Endometrial microvascular endothelial cells (primary cell): ENCODE results near the gene EYS. TPM values are rescaled to one million over a fixed set of nuclear protein-coding genes. Genes with fewer than 3 reads are reported as not detected.
"Not testable (repeated sequence)": the region's sequence is repeated elsewhere in the genome, so short reads cannot be mapped to it uniquely, and the experiment has no call there.

Experiments used
- in situ Hi-C: cut with HindIII; loops from 2 replicates; pipeline ENCODE4 v1.10.0; 2017; ENCODE audit warnings: low sequenced_read_pairs, low pct_unique_long_range_greater_than_20kb; ENCODE audit errors: inconsistent ontology term
- total RNA-seq: library from RNA; depleted of rRNA; stranded (reverse); fragments of >200 nt; gene quantifications from one replicate; pipeline ENCODE4 v1.2.3, GENCODE V29; 2015; ENCODE audit errors: inconsistent ontology term

The EYS gene
- total RNA-seq, 1 donor from 2014 or later = not detected

GRCh38 chr6:64266351-64266821, 1440.6 kb downstream of the EYS start:
- in situ Hi-C loops = no loop called here

- in situ Hi-C loops = no loop called here
Measured at GRCh38 chr6:64263778-64264177, 1443.2 kb downstream of the EYS start.

- in situ Hi-C loops = no loop called here
Measured at GRCh38 chr6:64259372-64259771, 1447.7 kb downstream of the EYS start.

GRCh38 chr6:64258752-64259151, 1448.3 kb downstream of the EYS start:
- in situ Hi-C loops = no loop called here

- in situ Hi-C loops = no loop called here
Measured at GRCh38 chr6:64258302-64258701, 1448.7 kb downstream of the EYS start.

GRCh38 chr6:64257586-64257985, 1449.4 kb downstream of the EYS start:
- in situ Hi-C loops = no loop called here

- in situ Hi-C loops = no loop called here
Measured at GRCh38 chr6:64256483-64256882, 1450.5 kb downstream of the EYS start.

GRCh38 chr6:64255000-64255399, 1452.0 kb downstream of the EYS start:
- in situ Hi-C loops = no loop called here

GRCh38 chr6:64254558-64254957, 1452.5 kb downstream of the EYS start:
- in situ Hi-C loops = no loop called here

- in situ Hi-C loops = no loop called here
Measured at GRCh38 chr6:64252256-64252655, 1454.8 kb downstream of the EYS start.

GRCh38 chr6:64250126-64250525, 1456.9 kb downstream of the EYS start:
- in situ Hi-C loops = no loop called here

- in situ Hi-C loops = no loop called here
Measured at GRCh38 chr6:64249115-64249514, 1457.9 kb downstream of the EYS start.

GRCh38 chr6:64243618-64244017, 1463.4 kb downstream of the EYS start:
- in situ Hi-C loops = no loop called here

- in situ Hi-C loops = not testable (repeated sequence)
Measured at GRCh38 chr6:64238908-64239307, 1468.1 kb downstream of the EYS start.

- in situ Hi-C loops = no loop called here
Measured at GRCh38 chr6:64238071-64238470, 1469.0 kb downstream of the EYS start.

GRCh38 chr6:64233746-64234145, 1473.3 kb downstream of the EYS start:
- in situ Hi-C loops = no loop called here

GRCh38 chr6:64231928-64232327, 1475.1 kb downstream of the EYS start:
- in situ Hi-C loops = no loop called here

- in situ Hi-C loops = no loop called here
Measured at GRCh38 chr6:64230530-64230929, 1476.5 kb downstream of the EYS start.

GRCh38 chr6:64227863-64228262, 1479.2 kb downstream of the EYS start:
- in situ Hi-C loops = no loop called here

GRCh38 chr6:64225503-64225902, 1481.5 kb downstream of the EYS start:
- in situ Hi-C loops = no loop called here

GRCh38 chr6:64224819-64225218, 1482.2 kb downstream of the EYS start:
- in situ Hi-C loops = no loop called here

- in situ Hi-C loops = no loop called here
Measured at GRCh38 chr6:64221776-64222175, 1485.2 kb downstream of the EYS start.
